Cardiac muscle cell (in vitro differentiated cells and primary cell): ENCODE data around the gene CD79A. TPM values are rescaled to one million over a fixed set of nuclear protein-coding genes. Genes with fewer than 3 reads are reported as not detected.
"Not testable (repeated sequence)": the region's sequence is repeated elsewhere in the genome, so short reads cannot be mapped to it uniquely, and the experiment has no call there.

Source experiments
- DNase-seq, 2 donors: peaks; one replicate each; pipeline versions ENCODE4 v3.0.0 to v3.0.0-alpha.2; 2010 to 2017; ENCODE audit warnings: low read depth in 1 of 2, low spot score in 1 of 2
- H3K27ac ChIP-seq: fragments of 200-600 bp; sonication (generic); 2 replicates; pipeline ENCODE4 v1.5.1; 2016
- H3K27me3 ChIP-seq: fragments of 200-600 bp; sonication (generic); 2 replicates; pipeline ENCODE4 v1.6.0; 2016; ENCODE audit warnings: control low read depth
- H3K36me3 ChIP-seq: fragments of 200-600 bp; sonication (generic); 2 replicates; pipeline ENCODE4 v1.5.1; 2016; ENCODE audit warnings: control low read depth
- H3K4me1 ChIP-seq: fragments of 200-600 bp; sonication (generic); 2 replicates; pipeline ENCODE4 v1.8.1; 2017; ENCODE audit warnings: low read depth, mild to moderate bottlenecking, mixed run types
- H3K4me3 ChIP-seq: fragments of 200-600 bp; sonication (generic); 2 replicates; pipeline ENCODE4 v1.5.1; 2016; ENCODE audit warnings: mild to moderate bottlenecking
- H3K9me3 ChIP-seq: fragments of 200-600 bp; sonication (generic); 2 replicates; pipeline ENCODE4 v1.5.1; 2017; ENCODE audit warnings: low read depth, mild to moderate bottlenecking, control low read depth
- CTCF ChIP-seq: IDR thresholded peaks from 2 replicates; pipeline ENCODE4 v1.5.1; 2012; ENCODE audit warnings: low read depth, mild to moderate bottlenecking, low read length
- polyA plus RNA-seq: library from polyadenylated mRNA; unstranded; fragments of >200 nt; fragmentation: Nextera tagmentation; extraction: Ambion mirVana; gene quantifications from 2 replicates; pipeline ENCODE4 v1.2.1, GENCODE V29; 2016
- total RNA-seq: library from RNA; depleted of rRNA; stranded (reverse); fragments of >200 nt; gene quantifications from 2 replicates; pipeline ENCODE4 v1.2.3, GENCODE V29; 2016

The CD79A gene
- total and polyA plus RNA-seq, 2 experiments from 2014 or later = 0.24 TPM; not detected in 1

GRCh38 chr19:41913538-41914423, 36.7 kb downstream of the CD79A start:
- Histone ChIP-seq H3K4me3 (no peak overlapping the region), H3K27me3 (peaks cover 100% of the 10 kb centered on the region), H3K9me3 (no peaks in the 10 kb centered on the region), H3K27ac (no peak overlapping the region), H3K4me1 (no peaks in the 10 kb centered on the region), H3K36me3 (no peaks in the 10 kb centered on the region)
- no peak for DNase-seq
- no peak for TF ChIP-seq CTCF

GRCh38 chr19:41914424-41914834, 37.4 kb downstream of the CD79A start:
- H3K27ac ChIP-seq, H3K4me3 ChIP-seq, DNase-seq, H3K4me1 ChIP-seq, H3K9me3 ChIP-seq, H3K36me3 ChIP-seq: not testable (repeated sequence)
- peaks cover 100% of the 10 kb centered on the region for H3K27me3 ChIP-seq

GRCh38 chr19:41915021-41915775, 38.1 kb downstream of the CD79A start:
- no peak for DNase-seq
- H3K4me3 ChIP-seq = no peak overlapping the region
- H3K4me1 ChIP-seq = no peaks in the 10 kb centered on the region
- H3K27me3 ChIP-seq = peaks cover 100% of the 10 kb centered on the region
- TF ChIP-seq CTCF = no peak
- H3K27ac ChIP-seq = no peak overlapping the region
- no peaks in the 10 kb centered on the region for H3K9me3 ChIP-seq
- H3K36me3 ChIP-seq = no peaks in the 10 kb centered on the region

- Histone ChIP-seq H3K4me1 (no peaks in the 10 kb centered on the region), H3K36me3 (no peaks in the 10 kb centered on the region), H3K27me3 (peaks cover 100% of the 10 kb centered on the region), H3K4me3 (no peak overlapping the region), H3K9me3 (no peaks in the 10 kb centered on the region), H3K27ac (no peak overlapping the region)
- no peak for DNase-seq
- no peak for TF ChIP-seq CTCF
These were observed 38.8 kb downstream of the CD79A start for GRCh38 chr19:41915776-41916414.

- no peak overlapping the region for H3K4me3 ChIP-seq
- no peaks in the 10 kb centered on the region for H3K9me3 ChIP-seq
- no peak overlapping the region for H3K27ac ChIP-seq
- no peak for DNase-seq
- no peaks in the 10 kb centered on the region for H3K4me1 ChIP-seq
- no peaks in the 10 kb centered on the region for H3K36me3 ChIP-seq
- TF ChIP-seq CTCF = no peak
- peaks cover 100% of the 10 kb centered on the region for H3K27me3 ChIP-seq
These were observed 40.6 kb downstream of the CD79A start for GRCh38 chr19:41917676-41918075.
